Natural killer cell (primary cell): ENCODE results near the gene CHSY3. TPM values are rescaled to one million over a fixed set of nuclear protein-coding genes. Genes with fewer than 3 reads are reported as not detected.

Experiments
- ATAC-seq, 3 donors: fragments of 150-1000 bp in 2 of 3; fragments of 200-7000 bp in 1 of 3; cut with Tn5 transposase; 1 replicate in 1 of 3; 2 replicates in 2 of 3; pipeline ENCODE4 v1.10.0; 2021; ENCODE audit warnings: mild to moderate bottlenecking in 2 of 3, moderate library complexity in 2 of 3
- DNase-seq, 2 donors: peaks; one replicate each; pipeline versions ENCODE4 v3.0.0 to v3.0.0-alpha.2; 2013 to 2021; ENCODE audit warnings: mixed read lengths in 1 of 2
- H3K27ac ChIP-seq: one replicate; pipeline ENCODE4 v1.5.1; 2013; ENCODE audit warnings: mild to moderate bottlenecking, low read length
- H3K27me3 ChIP-seq: one replicate; pipeline ENCODE4 v1.6.1; 2013; ENCODE audit warnings: low read length; ENCODE audit not compliant: control insufficient read depth, insufficient read depth
- H3K36me3 ChIP-seq: one replicate; pipeline ENCODE4 v1.6.1; 2013; ENCODE audit warnings: low read length; ENCODE audit not compliant: control insufficient read depth, insufficient read depth
- H3K4me1 ChIP-seq: one replicate; pipeline ENCODE4 v1.6.1; 2013; ENCODE audit warnings: low read length; ENCODE audit not compliant: control insufficient read depth, insufficient read depth
- H3K4me3 ChIP-seq: one replicate; pipeline ENCODE4 v1.5.1; 2013; ENCODE audit warnings: low read length
- H3K9me3 ChIP-seq: one replicate; pipeline ENCODE4 v1.6.1; 2013; ENCODE audit warnings: low read length; ENCODE audit not compliant: control insufficient read depth, insufficient read depth
- H3K27ac Mint-ChIP-seq, 2 donors: one replicate each; pipeline ENCODE4 v1.8.0; 2022; ENCODE audit warnings: mild to moderate bottlenecking in 2 of 2, mixed read lengths in 2 of 2, moderate library complexity in 1 of 2
- H3K27me3 Mint-ChIP-seq, 2 donors: one replicate each; pipeline ENCODE4 v1.8.0; 2022; ENCODE audit warnings: low read depth in 2 of 2, mixed read lengths in 2 of 2
- H3K36me3 Mint-ChIP-seq: one replicate; pipeline ENCODE4 v1.8.0; 2022; ENCODE audit warnings: mixed read lengths
- H3K4me1 Mint-ChIP-seq, 2 donors: one replicate each; pipeline ENCODE4 v1.8.0; 2022; ENCODE audit warnings: mixed read lengths in 2 of 2
- H3K4me3 Mint-ChIP-seq: one replicate; pipeline ENCODE4 v1.8.0; 2022; ENCODE audit warnings: mild to moderate bottlenecking, moderate library complexity, mixed read lengths
- H3K9me3 Mint-ChIP-seq, 2 donors: one replicate each; pipeline ENCODE4 v1.8.0; 2022; ENCODE audit warnings: mixed read lengths in 2 of 2
- WGBS: methylation state at CpG from one replicate; pipeline ENCODE4 v1.1.7; 2013; ENCODE audit warnings: missing lambda C conversion rate; ENCODE audit not compliant: insufficient coverage; 5-methylcytosine and 5-hydroxymethylcytosine counted together
- intact Hi-C: fragments of 100-400 bp; cut with micrococcal nuclease; formaldehyde crosslinking; loops from one replicate; pipeline ENCODE4 v1.14.2; 2022
- total RNA-seq, 4 donors: library from RNA; stranded (reverse); fragments of 120-200 nt in 1 of 4; gene quantifications; one replicate each; pipeline versions ENCODE4 v1.2.3 to v1.2.4, GENCODE V29; 2013 to 2022
- TF ChIP-seq, protein P1 (sequence below): fragments of 200-600 bp; IDR thresholded peaks from one replicate; pipeline ENCODE4 v1.8.0; 2022; ENCODE audit warnings: antibody characterized with exemption

Gene CHSY3
- total RNA-seq, 3 donors from 2014 or later (not counting 1 experiment from before 2014, with no cell fraction given) = 0.18 to 2.3 (median 2.3) TPM

DNA sequence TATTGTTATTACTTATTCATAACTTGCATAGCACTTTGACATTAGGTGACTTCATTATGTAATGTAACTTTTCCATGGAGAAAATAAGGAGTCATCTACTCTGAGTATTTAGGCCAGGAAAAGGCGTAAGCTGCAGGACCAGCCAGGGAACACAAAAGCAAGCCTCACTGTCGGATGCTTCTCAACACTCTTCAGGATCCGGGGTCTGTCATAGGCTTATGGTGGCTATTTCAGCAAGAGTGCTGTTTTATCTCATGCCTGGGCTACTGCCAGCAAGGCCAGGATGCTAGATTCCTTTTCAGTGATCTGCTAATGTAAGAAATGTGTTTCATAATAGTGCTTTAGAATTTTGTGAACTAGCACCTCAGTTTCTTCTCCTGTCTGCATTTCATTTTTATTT lies 162.4 kb downstream of the CHSY3 start:
- Mint-ChIP-seq H3K4me1 (no peaks in the 10 kb centered on the region), H3K36me3 (no peaks in the 10 kb centered on the region), H3K4me3 (no peak overlapping the region), H3K27ac (no peak overlapping the region), H3K27me3 (no peaks in the 10 kb centered on the region), H3K9me3 (peaks cover 0 to 3% of the 10 kb centered on the region in 2 donors)
- Histone ChIP-seq H3K36me3 (no peaks in the 10 kb centered on the region), H3K9me3 (no peaks in the 10 kb centered on the region), H3K27me3 (no peaks in the 10 kb centered on the region), H3K27ac (no peak overlapping the region), H3K4me1 (no peaks in the 10 kb centered on the region), H3K4me3 (no peak overlapping the region)
- DNase-seq (no peak), ATAC-seq (no peak)
- TF ChIP-seq, protein P1, sequence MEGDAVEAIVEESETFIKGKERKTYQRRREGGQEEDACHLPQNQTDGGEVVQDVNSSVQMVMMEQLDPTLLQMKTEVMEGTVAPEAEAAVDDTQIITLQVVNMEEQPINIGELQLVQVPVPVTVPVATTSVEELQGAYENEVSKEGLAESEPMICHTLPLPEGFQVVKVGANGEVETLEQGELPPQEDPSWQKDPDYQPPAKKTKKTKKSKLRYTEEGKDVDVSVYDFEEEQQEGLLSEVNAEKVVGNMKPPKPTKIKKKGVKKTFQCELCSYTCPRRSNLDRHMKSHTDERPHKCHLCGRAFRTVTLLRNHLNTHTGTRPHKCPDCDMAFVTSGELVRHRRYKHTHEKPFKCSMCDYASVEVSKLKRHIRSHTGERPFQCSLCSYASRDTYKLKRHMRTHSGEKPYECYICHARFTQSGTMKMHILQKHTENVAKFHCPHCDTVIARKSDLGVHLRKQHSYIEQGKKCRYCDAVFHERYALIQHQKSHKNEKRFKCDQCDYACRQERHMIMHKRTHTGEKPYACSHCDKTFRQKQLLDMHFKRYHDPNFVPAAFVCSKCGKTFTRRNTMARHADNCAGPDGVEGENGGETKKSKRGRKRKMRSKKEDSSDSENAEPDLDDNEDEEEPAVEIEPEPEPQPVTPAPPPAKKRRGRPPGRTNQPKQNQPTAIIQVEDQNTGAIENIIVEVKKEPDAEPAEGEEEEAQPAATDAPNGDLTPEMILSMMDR = no peak
- WGBS = 91% methylated on average over 3 of the region's 3 CpGs
- intact Hi-C loops = no loop called here

DNA sequence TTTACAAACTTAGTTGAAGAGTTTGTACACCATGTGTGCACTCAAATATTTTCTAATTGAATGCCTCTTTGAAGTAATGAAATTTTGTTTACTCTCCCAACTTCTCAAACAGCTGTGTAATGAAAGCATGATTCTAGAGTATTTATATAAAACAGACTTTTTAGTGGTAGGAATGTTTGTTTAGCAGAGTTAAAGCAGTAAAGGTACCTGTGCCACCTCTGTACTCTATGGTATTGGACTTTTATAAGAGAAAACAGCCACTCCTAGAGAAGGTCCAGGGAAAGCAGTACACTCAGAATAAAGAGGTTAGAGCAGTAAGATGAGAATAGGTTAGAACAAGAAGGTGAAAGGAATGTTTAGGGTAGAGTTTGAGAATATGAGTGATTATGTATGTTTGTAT lies 163.1 kb downstream of the CHSY3 start:
- no peak for ATAC-seq
- DNase-seq = no peak
- Mint-ChIP-seq H3K27ac (no peak overlapping the region), H3K36me3 (no peaks in the 10 kb centered on the region), H3K9me3 (peaks cover 0 to 3% of the 10 kb centered on the region in 2 donors), H3K27me3 (no peaks in the 10 kb centered on the region), H3K4me1 (no peaks in the 10 kb centered on the region), H3K4me3 (no peak overlapping the region)
- Histone ChIP-seq H3K36me3 (no peaks in the 10 kb centered on the region), H3K27ac (no peak overlapping the region), H3K4me3 (no peak overlapping the region), H3K4me1 (no peaks in the 10 kb centered on the region), H3K27me3 (no peaks in the 10 kb centered on the region), H3K9me3 (no peaks in the 10 kb centered on the region)
- intact Hi-C loops = no loop called here
- TF ChIP-seq, protein P1 = no peak

DNA sequence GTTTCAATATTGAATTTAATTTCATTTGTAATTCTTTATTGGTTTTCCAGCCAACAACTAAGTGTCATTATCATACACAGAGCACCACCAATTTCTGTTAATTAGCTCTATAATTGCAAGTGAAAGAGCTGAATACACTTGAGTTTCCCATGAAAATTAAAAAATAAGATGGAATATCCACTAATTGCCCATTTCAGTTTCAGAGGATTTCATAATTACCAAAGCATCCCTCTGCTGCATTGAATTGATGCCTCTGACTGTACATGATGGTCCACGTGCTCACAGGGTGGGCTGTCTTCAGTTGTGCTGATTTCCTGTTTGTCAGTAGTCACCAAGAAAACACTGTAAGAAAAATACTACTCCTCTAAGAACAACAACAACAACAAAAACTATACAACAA lies 163.8 kb downstream of the CHSY3 start:
- no peak overlapping the region for H3K4me3 ChIP-seq
- Mint-ChIP-seq H3K4me3 (no peak overlapping the region), H3K9me3 (peaks cover 0 to 6% of the 10 kb centered on the region in 2 donors), H3K27ac (no peak overlapping the region), H3K4me1 (no peaks in the 10 kb centered on the region), H3K36me3 (no peaks in the 10 kb centered on the region), H3K27me3 (no peaks in the 10 kb centered on the region)
- H3K27ac ChIP-seq = no peak overlapping the region
- H3K27me3 ChIP-seq = no peaks in the 10 kb centered on the region
- no peaks in the 10 kb centered on the region for H3K36me3 ChIP-seq
- 78% methylated on average over 1 of the region's 1 CpG for WGBS
- no peaks in the 10 kb centered on the region for H3K4me1 ChIP-seq
- DNase-seq = no peak
- ATAC-seq = no peak
- no peaks in the 10 kb centered on the region for H3K9me3 ChIP-seq
- intact Hi-C loops = no loop called here
- TF ChIP-seq, protein P1 = no peak

DNA sequence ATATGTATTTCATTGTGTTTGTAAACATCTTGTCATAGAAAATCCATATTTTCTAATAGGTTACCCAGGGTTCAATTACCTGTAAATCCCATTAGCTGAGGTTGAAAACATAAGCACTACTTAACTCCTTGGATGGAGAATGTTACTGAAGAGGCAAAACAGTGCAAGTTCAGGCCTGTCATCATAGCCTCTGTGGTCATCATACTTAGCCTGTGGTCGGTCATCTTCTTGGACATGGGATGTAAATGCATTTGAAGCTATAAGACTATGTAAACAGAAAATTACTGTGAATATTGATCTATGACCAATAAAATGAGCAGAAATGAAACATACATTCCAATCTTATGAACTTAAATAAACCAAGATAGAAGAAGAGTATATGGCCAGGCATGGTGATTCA lies 164.7 kb downstream of the CHSY3 start:
- no peak for DNase-seq
- Histone ChIP-seq H3K4me1 (no peaks in the 10 kb centered on the region), H3K36me3 (no peaks in the 10 kb centered on the region), H3K27me3 (no peaks in the 10 kb centered on the region), H3K4me3 (no peak overlapping the region), H3K9me3 (no peaks in the 10 kb centered on the region), H3K27ac (no peak overlapping the region)
- intact Hi-C loops = no loop called here
- no peak for ATAC-seq
- 89% methylated on average over 1 of the region's 1 CpG for WGBS
- TF ChIP-seq, protein P1 = no peak
- Mint-ChIP-seq H3K9me3 (peaks cover 0 to 6% of the 10 kb centered on the region in 2 donors), H3K4me1 (no peaks in the 10 kb centered on the region), H3K4me3 (no peak overlapping the region), H3K27ac (no peak overlapping the region), H3K36me3 (no peaks in the 10 kb centered on the region), H3K27me3 (no peaks in the 10 kb centered on the region)
